Measurements from ENCODE around the gene TPCN2.

Gene TPCN2

GRCh38 chr11:69102732-69103615 lies 54.2 kb downstream of the TPCN2 start:
- H3K4me1 ChIP-seq (ENCODE audit: control insufficient read depth, insufficient read depth, low read length) = no peaks in the 10 kb centered on the region
- H3K4me3 ChIP-seq (ENCODE audit: low read length) = no peak overlapping the region
- no peak overlapping the region for H3K9ac ChIP-seq (ENCODE audit: low read length)
- H3K27ac ChIP-seq (ENCODE audit: low read depth, low read length) = no peak overlapping the region
- no peaks in the 10 kb centered on the region for H3K27me3 ChIP-seq (ENCODE audit: control insufficient read depth, insufficient read depth, low read length)
- H3K36me3 ChIP-seq (ENCODE audit: control insufficient read depth, insufficient read depth, low read length) = no peaks in the 10 kb centered on the region

- Histone ChIP-seq H3K27ac (ENCODE audit: low read depth, low read length) (no peak overlapping the region), H3K27me3 (ENCODE audit: control insufficient read depth, insufficient read depth, low read length) (no peaks in the 10 kb centered on the region), H3K4me1 (ENCODE audit: control insufficient read depth, insufficient read depth, low read length) (no peaks in the 10 kb centered on the region), H3K4me3 (ENCODE audit: low read length) (no peak overlapping the region), H3K36me3 (ENCODE audit: control insufficient read depth, insufficient read depth, low read length) (no peaks in the 10 kb centered on the region), H3K9ac (ENCODE audit: low read length) (no peak overlapping the region)
These were observed 55.6 kb downstream of the TPCN2 start for GRCh38 chr11:69104212-69104855.

- no peaks in the 10 kb centered on the region for H3K4me1 ChIP-seq (ENCODE audit: control insufficient read depth, insufficient read depth, low read length)
These were observed 56.2 kb downstream of the TPCN2 start for GRCh38 chr11:69104856-69105395.

GRCh38 chr11:69105461-69106030 lies 56.8 kb downstream of the TPCN2 start:
- H3K4me1 ChIP-seq (ENCODE audit: control insufficient read depth, insufficient read depth, low read length) = no peaks in the 10 kb centered on the region
- no peak overlapping the region for H3K9ac ChIP-seq (ENCODE audit: low read length)
- no peak overlapping the region for H3K27ac ChIP-seq (ENCODE audit: low read depth, low read length)
- no peak overlapping the region for H3K4me3 ChIP-seq (ENCODE audit: low read length)
- H3K27me3 ChIP-seq (ENCODE audit: control insufficient read depth, insufficient read depth, low read length) = no peaks in the 10 kb centered on the region
- no peaks in the 10 kb centered on the region for H3K36me3 ChIP-seq (ENCODE audit: control insufficient read depth, insufficient read depth, low read length)

More at GRCh38 chr11:69104856-69105395, 56.2 kb downstream of the TPCN2 start:
- no peak overlapping the region for H3K4me3 ChIP-seq (ENCODE audit: low read length)
- H3K27ac ChIP-seq (ENCODE audit: low read depth, low read length) = no peak overlapping the region
- no peaks in the 10 kb centered on the region for H3K27me3 ChIP-seq (ENCODE audit: control insufficient read depth, insufficient read depth, low read length)
- H3K36me3 ChIP-seq (ENCODE audit: control insufficient read depth, insufficient read depth, low read length) = no peaks in the 10 kb centered on the region
- no peak overlapping the region for H3K9ac ChIP-seq (ENCODE audit: low read length)

GRCh38 chr11:69106031-69106811 lies 57.5 kb downstream of the TPCN2 start:
- Histone ChIP-seq H3K9ac (ENCODE audit: low read length) (no peak overlapping the region), H3K36me3 (ENCODE audit: control insufficient read depth, insufficient read depth, low read length) (no peaks in the 10 kb centered on the region), H3K4me3 (ENCODE audit: low read length) (no peak overlapping the region), H3K4me1 (ENCODE audit: control insufficient read depth, insufficient read depth, low read length) (no peaks in the 10 kb centered on the region), H3K27me3 (ENCODE audit: control insufficient read depth, insufficient read depth, low read length) (no peaks in the 10 kb centered on the region), H3K27ac (ENCODE audit: low read depth, low read length) (no peak overlapping the region)

- H3K36me3 ChIP-seq (ENCODE audit: control insufficient read depth, insufficient read depth, low read length) = no peaks in the 10 kb centered on the region
- no peak overlapping the region for H3K4me3 ChIP-seq (ENCODE audit: low read length)
- H3K9ac ChIP-seq (ENCODE audit: low read length) = no peak overlapping the region
- H3K27ac ChIP-seq (ENCODE audit: low read depth, low read length) = no peak overlapping the region
- H3K4me1 ChIP-seq (ENCODE audit: control insufficient read depth, insufficient read depth, low read length) = no peaks in the 10 kb centered on the region
- no peaks in the 10 kb centered on the region for H3K27me3 ChIP-seq (ENCODE audit: control insufficient read depth, insufficient read depth, low read length)
These were observed 58.7 kb downstream of the TPCN2 start for GRCh38 chr11:69107413-69107812.

- Histone ChIP-seq H3K9ac (ENCODE audit: low read length) (no peak overlapping the region), H3K4me3 (ENCODE audit: low read length) (no peak overlapping the region), H3K27ac (ENCODE audit: low read depth, low read length) (no peak overlapping the region), H3K4me1 (ENCODE audit: control insufficient read depth, insufficient read depth, low read length) (no peaks in the 10 kb centered on the region), H3K36me3 (ENCODE audit: control insufficient read depth, insufficient read depth, low read length) (no peaks in the 10 kb centered on the region), H3K27me3 (ENCODE audit: control insufficient read depth, insufficient read depth, low read length) (no peaks in the 10 kb centered on the region)
These were observed 59.3 kb downstream of the TPCN2 start for GRCh38 chr11:69108030-69108429.

- H3K36me3 ChIP-seq (ENCODE audit: control insufficient read depth, insufficient read depth, low read length) = no peaks in the 10 kb centered on the region
- H3K4me1 ChIP-seq (ENCODE audit: control insufficient read depth, insufficient read depth, low read length) = no peaks in the 10 kb centered on the region
- H3K9ac ChIP-seq (ENCODE audit: low read length) = no peak overlapping the region
- H3K27me3 ChIP-seq (ENCODE audit: control insufficient read depth, insufficient read depth, low read length) = no peaks in the 10 kb centered on the region
- no peak overlapping the region for H3K4me3 ChIP-seq (ENCODE audit: low read length)
- H3K27ac ChIP-seq (ENCODE audit: low read depth, low read length) = no peak overlapping the region
These were observed 59.8 kb downstream of the TPCN2 start for GRCh38 chr11:69108559-69108958.

- Histone ChIP-seq H3K27ac (ENCODE audit: low read depth, low read length) (no peak overlapping the region), H3K9ac (ENCODE audit: low read length) (no peak overlapping the region), H3K4me1 (ENCODE audit: control insufficient read depth, insufficient read depth, low read length) (no peaks in the 10 kb centered on the region), H3K36me3 (ENCODE audit: control insufficient read depth, insufficient read depth, low read length) (no peaks in the 10 kb centered on the region), H3K4me3 (ENCODE audit: low read length) (no peak overlapping the region), H3K27me3 (ENCODE audit: control insufficient read depth, insufficient read depth, low read length) (no peaks in the 10 kb centered on the region)
These were observed 60.4 kb downstream of the TPCN2 start for GRCh38 chr11:69109101-69109500.

- no peaks in the 10 kb centered on the region for H3K4me1 ChIP-seq (ENCODE audit: control insufficient read depth, insufficient read depth, low read length)
- H3K36me3 ChIP-seq (ENCODE audit: control insufficient read depth, insufficient read depth, low read length) = no peaks in the 10 kb centered on the region
- H3K27ac ChIP-seq (ENCODE audit: low read depth, low read length) = no peak overlapping the region
- H3K4me3 ChIP-seq (ENCODE audit: low read length) = no peak overlapping the region
- no peaks in the 10 kb centered on the region for H3K27me3 ChIP-seq (ENCODE audit: control insufficient read depth, insufficient read depth, low read length)
- no peak overlapping the region for H3K9ac ChIP-seq (ENCODE audit: low read length)
These were observed 61.7 kb downstream of the TPCN2 start for GRCh38 chr11:69110451-69110850.

GRCh38 chr11:69111624-69112542 lies 63.2 kb downstream of the TPCN2 start:
- no peaks in the 10 kb centered on the region for H3K4me1 ChIP-seq (ENCODE audit: control insufficient read depth, insufficient read depth, low read length)
- H3K27ac ChIP-seq (ENCODE audit: low read depth, low read length) = no peak overlapping the region
- H3K36me3 ChIP-seq (ENCODE audit: control insufficient read depth, insufficient read depth, low read length) = no peaks in the 10 kb centered on the region
- H3K9ac ChIP-seq (ENCODE audit: low read length) = no peak overlapping the region
- H3K27me3 ChIP-seq (ENCODE audit: control insufficient read depth, insufficient read depth, low read length) = no peaks in the 10 kb centered on the region
- no peak overlapping the region for H3K4me3 ChIP-seq (ENCODE audit: low read length)

All from rectal smooth muscle tissue (tissue), 1 donor.